GM21381 (cell line): ENCODE measurements around the gene RAB6A.
"Not testable (repeated sequence)": the region's sequence is repeated elsewhere in the genome, so short reads cannot be mapped to it uniquely, and the experiment has no call there.

ENCODE experiments used
- ATAC-seq: cut with Tn5 transposase; IDR thresholded peaks from one replicate; pipeline ENCODE4 v1.9.1; 2021; ENCODE audit warnings: mild to moderate bottlenecking, moderate library complexity; ENCODE audit not compliant: unreplicated experiment

RAB6A gene

DNA sequence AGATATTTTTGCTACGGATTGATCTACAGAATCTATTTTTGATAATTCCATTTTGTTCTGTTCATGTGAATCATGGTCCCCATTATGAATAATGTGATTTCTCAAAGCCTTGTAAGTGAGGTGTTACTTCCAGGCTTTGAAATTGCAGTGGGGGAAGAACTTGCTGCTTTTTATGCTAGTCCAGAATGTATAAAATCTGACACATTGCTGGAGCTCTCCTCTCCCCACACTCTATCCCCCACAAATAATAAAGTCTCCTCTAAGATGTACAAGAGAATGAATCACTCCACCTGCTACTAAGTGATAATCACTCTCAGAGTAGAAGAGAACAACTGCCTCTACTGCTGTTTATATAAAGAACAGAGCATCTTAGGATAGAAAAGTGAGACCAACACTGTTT, 5.9 kb upstream of the RAB6A start:
- no peak for ATAC-seq

DNA sequence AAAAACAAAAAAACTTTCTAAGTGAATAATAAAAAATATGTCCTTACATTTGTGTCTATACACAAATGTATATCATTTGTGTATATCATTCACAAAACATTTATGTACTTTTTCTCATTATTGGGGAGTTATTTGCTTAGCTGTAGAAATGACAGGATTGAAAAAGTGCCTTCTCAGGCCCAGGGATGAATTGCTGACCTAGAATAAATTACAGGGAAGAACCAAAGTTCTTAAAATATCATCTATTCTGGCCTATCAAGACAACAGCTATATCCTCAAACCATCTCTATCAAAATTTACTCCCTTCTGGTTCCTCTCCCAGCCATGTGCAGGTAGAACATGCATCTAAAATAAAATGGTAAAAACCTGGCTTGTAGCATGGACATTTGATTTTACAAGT, 1.9 kb upstream of the RAB6A start:
- ATAC-seq: no peak

DNA sequence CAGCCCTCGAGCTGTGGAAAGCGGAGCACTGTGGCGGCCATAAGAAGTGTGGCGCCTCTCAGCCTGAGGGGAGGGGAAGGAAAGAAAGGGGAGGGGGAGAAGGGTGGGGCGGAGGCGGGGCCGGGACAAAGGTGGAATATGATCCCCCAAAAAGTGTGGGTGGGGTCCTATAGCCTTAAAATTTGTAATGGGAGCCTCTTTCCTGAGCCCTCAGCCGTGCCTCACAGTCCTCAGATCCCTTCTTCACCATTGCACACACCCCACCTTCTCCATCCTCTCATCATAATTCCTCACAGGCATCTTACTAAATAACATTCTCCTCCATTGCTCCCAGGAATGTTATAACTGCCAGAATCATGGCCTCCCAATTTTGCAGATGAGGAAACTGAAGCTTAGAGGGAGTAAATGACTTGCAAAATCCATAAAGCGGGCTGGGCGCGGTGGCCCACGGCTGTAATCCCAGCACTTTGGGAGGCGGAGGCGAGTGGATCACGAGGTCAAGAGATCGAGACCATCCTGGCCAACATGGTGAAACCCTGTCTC, 600 bp upstream of the RAB6A start:
- no peak for ATAC-seq

DNA sequence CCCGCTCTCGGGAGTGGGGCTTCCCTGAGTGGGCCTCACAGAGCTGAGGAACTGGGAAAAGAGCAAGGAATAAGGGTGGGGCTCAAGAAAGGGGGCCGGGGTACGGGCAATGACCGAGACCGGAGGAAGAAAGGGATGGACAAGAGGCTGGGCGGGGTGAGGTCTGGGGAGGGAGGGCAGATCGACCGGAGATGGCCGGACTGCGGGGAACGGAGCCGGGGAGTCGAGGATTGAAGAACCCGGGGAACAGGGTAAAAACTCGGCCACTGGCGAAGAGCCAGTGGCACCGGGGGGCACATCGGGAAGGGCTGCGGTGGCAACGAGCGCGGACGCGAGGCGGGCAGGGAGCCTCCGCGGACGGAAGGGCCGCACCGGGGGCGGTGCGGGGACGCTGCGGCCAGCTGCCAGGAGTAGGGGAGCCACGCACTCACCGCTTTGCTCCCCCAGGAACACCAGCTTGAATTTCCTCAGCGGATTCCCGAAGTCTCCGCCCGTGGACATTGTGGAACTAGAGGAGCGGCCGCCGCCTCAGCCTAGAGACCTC, 667 bp downstream of the RAB6A start:
- peak; percentile 0 for ATAC-seq

DNA sequence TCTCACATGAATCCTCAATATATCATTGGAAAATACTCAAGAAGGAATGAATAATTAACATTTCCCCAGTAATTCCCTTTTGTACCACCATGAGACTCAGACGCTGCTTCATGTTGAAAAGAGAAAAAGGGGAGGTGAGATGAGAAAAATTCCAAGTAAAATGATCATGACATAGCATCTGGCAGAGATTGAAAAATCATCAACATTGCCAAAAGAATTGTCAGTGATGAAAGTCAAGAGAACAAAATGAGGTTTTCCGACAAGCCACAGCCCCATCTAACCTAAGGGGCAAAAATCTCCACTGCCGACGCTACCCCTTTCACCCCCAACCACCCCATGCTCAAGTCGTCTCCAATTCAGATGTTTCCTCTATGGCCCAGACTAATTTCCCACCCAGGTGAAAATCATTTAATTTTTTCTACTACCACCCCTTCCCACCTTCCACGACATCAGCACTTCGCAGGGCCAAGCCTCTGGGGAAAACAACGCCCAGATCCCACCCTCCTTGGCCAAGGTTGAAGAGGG, 1.2 kb downstream of the RAB6A start:
- ATAC-seq: no peak

DNA sequence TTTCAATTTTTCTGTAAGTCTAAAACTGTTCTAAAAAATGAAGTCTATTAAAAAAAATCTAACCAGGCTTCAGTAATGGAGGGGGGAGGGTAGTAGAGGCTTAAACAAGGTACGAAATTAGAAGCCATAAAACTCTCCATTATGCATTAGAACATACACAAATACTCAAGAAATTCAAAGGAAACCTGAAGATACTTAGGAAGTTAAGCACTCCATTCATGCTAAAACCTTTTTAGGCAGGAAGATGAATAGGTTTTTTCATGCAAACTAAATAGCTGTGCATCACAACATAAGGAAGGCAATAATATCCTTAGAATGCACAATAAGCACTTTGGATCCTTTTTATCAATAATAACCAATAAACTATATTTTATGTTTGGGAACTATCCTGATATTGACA, 2.4 kb downstream of the RAB6A start:
- ATAC-seq: no peak

DNA sequence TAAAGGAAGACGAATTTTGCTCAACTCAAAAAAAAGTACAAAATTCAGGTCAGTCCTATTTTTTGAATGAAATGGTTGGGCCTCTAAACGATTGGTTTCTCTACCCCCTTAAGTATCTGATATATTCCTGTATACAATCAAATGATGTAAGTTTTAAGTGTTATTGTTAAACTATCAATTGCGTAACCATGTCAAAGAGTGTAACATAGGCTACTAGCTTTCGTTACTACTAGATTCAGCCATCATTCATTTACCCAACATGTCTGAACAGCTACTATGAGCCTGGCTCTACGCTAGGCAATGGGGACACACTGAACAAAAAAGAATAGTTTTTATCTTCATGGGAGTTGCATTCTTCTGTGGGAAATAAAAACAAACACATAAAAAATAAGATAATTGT, 3.3 kb downstream of the RAB6A start:
- no peak for ATAC-seq

DNA sequence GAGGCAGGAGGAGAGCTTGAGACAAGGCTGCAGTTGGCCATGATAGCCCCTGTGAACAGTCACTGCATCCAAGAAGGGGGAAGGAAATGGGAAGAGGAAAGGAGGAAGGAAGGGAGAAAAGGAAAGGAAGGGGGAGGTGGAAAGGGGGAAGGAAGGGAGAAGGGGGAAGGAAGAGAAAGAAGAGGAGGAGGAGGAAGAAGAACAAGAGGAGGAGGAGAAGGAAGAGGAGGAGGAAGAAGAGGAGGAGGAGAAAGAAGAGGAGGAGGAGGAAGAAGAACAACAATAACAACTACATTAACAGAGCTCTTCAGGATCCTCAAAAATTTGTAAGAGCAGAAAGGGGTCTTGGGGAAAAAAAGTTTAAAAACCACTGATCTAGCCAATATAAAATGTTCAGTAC, 5.2 kb downstream of the RAB6A start:
- no peak for ATAC-seq

DNA sequence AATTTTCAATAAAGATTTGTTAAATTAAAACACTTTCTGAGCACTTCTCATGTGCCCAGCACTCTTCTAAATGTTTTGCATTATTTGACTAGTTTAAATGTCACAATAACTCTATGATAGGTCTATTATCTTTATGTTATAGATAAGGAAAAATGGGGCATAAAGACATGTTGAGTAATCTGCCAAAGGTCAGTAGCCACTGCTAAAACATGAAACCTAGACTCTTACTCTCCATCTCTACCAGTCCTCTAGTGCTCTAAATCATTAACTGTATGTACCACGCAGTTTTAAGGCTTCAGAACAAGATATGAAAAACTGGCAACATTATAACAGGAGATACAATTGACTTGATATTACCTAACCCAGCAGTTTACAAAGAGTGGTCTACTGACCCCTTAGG, 6.9 kb downstream of the RAB6A start:
- ATAC-seq: no peak

DNA sequence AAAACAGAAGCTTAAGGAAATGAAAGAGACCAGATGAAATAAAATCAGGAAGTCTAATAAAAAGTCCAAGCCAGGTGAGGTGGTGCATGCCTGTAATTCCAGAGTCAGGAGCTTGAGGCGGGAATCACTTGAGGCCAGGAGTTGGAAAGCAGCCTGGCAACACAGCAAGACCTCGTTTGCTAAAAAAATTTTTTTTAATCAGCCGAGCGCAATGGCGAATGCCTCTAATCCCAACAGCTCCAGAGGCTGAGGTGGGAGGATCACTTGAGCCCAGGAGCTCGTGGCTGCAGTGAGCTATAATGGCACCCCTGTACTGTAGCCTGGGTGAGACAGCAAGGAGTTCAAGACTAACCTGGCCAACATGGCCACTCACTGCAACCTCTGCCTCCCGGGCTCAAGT, 8.0 kb downstream of the RAB6A start:
- no peak for ATAC-seq

DNA sequence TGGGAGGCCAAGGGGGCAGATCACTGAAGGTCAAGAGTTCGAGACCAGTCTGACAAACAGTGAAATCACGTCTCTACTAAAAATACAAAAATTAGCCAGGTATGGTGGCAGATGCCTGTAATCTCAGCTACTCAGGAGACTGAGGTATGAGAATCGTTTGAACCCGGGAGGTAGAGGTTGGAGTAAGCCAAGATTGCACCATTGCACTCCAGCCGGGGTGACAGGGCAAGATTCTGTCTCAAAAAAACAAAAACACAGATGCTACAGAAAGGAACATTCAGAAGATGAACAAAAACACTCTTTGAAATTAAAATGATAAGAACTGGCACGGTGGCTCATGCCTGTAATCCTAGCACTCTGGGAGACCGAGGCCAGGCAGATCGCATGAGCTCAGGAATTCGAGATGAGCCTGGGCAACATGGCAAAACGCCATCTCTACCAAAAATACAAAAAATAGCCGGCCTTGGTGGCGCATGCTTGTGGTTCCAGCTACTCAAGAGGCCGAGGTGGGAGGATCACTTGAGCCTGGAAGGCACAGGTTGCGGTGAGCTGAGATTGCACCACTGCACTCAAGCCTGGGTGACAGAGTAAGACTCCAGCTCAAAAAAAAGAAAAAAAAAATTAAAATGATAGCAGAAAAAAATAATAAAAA, 8.5 kb downstream of the RAB6A start:
- ATAC-seq: no peak

DNA sequence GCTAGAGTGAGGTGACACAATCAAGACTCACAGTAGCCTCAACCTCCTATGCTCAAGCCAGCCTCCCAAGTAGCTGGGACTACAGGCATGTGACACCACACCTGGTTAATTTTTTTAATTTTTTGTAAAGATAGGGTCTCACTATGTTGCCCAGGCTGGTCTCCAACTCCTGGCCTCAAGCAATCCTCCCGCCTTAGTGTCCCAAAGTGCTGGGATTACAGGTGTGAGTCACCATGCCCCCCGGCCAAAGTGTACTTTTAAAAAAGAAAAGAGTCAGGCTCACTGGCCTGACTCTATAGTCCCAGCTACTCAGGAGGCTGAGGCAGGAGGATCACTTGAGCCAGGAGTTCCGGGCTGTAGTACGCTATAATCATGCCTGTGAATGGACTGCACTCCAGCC, 10.0 kb downstream of the RAB6A start:
- not testable (repeated sequence) for ATAC-seq

DNA sequence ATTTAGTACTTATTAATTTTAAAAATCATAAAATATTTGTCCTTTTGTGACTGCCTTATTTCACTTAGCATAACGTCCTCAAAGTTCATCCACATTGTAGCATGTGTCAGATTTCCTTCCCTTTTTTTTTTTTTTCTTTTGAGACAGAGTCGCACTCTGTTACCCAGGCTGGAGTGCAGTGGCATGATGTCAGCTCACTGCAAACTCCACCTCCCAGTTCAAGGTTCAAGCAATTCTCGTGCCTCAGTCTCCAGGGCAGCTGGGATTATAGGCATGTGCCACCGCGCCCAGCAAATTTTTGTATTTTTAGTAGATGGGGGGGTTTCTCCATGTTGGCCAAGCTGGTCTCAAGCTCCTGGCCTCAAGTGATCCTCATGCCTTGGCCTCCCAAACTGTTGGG, 10.6 kb downstream of the RAB6A start:
- ATAC-seq: no peak

DNA sequence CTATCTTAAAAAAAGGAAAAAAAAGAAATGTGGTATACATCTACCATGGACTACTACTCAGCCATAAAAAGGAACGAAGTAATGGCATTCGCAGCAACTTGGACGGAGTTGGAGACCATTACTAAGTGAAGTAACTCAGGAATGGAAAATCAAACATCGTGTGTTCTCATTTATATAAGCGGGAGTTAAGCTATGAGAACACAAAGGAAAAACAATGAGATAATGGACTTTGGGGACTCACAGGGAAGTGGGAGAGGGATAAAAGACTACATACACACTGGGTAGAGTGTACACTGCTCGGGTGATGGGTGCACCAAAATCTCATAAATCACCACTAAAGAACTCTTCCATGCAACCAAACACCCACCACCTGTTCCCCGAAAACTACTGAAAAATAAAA, 11.8 kb downstream of the RAB6A start:
- ATAC-seq: no peak

DNA sequence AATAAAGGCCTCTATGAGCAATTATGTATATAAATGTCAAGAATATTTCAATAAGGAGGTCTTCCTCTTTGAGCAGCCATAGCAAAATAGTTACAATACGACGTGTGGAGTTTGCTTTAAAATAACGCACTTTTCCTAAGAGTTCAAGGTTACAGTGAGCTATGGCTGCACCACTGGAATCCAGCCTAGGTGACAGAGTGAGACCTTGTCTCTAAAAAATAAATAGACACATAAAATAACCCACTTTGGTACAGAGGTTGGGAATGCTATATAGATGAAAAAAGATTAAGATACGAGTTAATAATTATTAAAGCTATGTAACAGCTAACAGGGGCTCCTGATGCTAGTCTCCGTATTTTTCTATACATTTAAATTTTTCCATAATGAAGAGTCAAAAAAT, 12.6 kb downstream of the RAB6A start:
- no peak for ATAC-seq

DNA sequence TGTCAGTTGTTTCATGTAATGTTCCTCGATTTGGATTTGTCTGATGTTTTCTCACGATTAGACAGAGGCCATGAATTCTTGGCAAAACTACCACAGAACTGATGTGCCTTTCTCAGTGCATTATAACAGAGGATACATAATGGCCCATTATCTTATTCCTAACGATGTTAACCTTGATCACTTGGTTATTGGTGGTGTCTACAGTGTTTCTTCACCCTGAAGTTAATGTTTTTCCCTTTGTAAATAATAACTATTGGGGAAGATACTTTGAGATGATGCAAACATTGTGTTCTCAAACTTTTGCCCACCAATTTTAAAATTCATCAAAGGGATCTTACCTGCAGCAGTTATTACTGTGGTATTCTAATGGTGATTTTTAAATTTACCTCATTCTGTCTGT, 13.1 kb downstream of the RAB6A start:
- no peak for ATAC-seq

DNA sequence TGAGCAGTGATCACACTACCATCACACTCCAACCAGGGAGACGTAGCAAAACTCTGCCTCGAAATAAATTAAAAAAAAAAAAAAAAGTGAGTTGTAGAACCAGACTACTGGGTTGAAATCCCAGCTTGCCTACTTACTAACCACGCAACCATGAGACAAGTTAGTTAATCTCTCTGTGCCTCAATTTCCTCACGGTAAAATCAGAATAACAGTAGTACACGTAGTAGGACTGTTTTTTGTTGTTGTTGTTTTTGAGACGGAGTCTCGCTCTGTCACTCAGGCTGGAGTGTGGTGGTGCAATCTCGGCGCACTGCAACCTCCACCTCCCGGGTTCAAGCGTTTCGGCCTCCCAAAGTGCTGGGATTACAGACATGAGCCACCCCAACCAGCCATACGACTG, 14.2 kb downstream of the RAB6A start:
- no peak for ATAC-seq

DNA sequence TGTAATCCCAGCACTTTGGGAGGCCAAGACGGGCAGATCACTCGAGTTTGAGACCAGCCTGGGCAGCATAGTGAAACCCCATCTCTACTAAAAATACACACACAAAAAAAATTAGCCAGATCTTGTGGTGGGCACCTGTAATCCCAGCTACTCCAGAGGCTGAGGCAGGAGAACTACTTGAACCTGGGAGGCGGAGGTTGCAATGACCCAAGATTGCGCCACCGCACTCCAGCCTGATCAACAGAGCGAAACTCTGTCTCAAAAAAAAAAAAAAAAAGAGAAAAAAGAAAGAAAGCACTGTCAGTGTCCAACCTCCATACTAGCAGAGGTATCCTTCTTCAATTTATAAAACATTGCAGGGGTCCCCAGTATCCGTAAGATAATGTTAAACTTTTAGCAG, 17.8 kb downstream of the RAB6A start:
- no peak for ATAC-seq

DNA sequence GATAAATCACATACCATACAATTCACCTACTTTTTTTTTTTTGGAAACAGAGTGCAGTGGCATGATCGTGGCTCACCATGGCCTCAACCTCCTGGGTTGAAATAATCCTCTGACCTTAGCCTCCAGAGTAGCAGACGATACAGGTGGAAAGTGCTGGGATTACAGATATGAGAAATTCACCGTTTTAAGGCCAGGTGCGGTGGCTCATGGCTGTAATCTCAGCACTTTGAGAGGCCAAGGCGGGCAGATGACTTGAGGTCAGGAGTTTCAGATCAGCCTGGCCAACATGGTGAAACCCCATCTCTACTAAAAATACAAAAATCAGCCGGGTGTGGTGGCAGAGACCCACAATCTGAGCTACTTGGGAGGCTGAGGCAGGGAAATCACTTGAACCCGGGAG, 24.9 kb downstream of the RAB6A start:
- ATAC-seq: not testable (repeated sequence)

DNA sequence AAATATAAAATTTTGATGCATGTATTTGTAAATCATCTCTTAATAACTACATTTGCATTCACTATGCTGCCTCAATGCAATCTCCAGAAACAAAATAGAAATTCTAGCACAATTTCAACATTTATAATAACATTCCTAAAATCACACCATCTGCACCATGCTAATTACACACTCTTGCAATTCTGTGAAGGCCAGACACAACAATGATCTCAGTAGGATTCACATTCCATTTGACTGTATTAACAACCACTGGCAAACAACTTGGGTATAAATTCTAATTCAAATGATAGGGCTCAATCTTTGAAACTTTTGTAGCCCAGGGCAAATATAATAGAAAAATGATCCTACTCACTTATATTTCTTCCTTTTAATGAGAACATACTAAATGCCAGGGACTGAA, 25.9 kb downstream of the RAB6A start:
- ATAC-seq: no peak

DNA sequence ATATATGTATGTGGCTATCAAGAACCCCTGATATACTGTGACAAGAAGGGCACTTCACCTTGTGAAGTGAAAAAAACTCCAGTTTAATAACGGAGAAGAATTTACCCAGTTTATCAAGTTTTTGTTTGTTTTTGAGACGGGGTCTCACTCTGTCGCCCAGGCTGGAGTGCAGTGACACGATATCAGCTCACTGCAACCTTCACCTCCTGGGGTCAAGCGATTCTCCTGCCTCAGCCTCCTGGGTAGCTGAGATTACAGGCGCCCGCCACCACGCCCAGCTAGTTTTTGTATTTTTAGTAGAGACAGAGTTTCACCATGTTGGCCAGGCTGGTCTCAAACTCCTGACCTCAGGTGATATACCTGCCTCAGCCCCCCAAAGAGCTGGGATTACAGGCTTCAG, 26.9 kb downstream of the RAB6A start:
- not testable (repeated sequence) for ATAC-seq

DNA sequence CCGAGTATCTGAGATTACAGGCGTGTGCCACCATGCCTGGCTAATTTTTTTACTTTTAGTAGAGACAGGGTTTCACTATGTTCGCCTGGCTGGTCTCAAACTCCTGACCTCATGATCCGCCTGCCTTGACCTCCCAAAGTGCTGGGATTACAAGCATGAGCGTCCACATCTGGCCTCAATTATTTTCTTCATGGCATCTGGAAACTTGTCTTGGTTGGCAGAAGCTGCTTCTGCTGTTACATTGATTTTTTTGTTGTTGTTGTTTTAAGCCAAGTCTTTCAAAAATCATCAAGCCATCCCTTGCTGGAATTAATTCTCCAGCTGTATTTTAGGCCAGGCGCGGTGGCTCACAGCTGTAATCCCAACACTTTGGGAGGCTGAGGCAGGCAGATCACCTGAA, 27.9 kb downstream of the RAB6A start:
- ATAC-seq: not testable (repeated sequence)
